HepG2 (cell line): ENCODE results near the gene LRRC8D. TPM values are rescaled to one million over a fixed set of nuclear protein-coding genes. Genes with fewer than 3 reads are reported as not detected.
A peak's percentile ranks its signal among the peaks of the same experiment; 100 is the strongest.

ENCODE experiments used
- CREB1 ChIP-seq, 2 experiments: fragments of 450-650 bp in 1 of 2; IDR thresholded peaks; 2 replicates each; pipeline ENCODE4 v1.6.1; 2016 to 2017; ENCODE audit warnings: control low read depth in 1 of 2, mild to moderate bottlenecking in 1 of 2, missing compliant biosample characterization in 1 of 2, missing genetic modification characterization in 1 of 2
- FOSL2 ChIP-seq: sonication (generic); formaldehyde crosslinking; IDR thresholded peaks from 2 replicates; pipeline ENCODE4 v1.4.0; 2020; ENCODE audit warnings: missing genetic modification reagents
- MED8 ChIP-seq: sonication (generic); formaldehyde crosslinking; IDR thresholded peaks from 2 replicates; pipeline ENCODE4 v1.8.1; 2023; ENCODE audit warnings: mild to moderate bottlenecking, missing genetic modification reagents; ENCODE audit not compliant: insufficient replicate concordance
- ZFP36L1 ChIP-seq: sonication (generic); formaldehyde crosslinking; IDR thresholded peaks from 2 replicates; pipeline ENCODE4 v1.8.0; 2022; ENCODE audit warnings: mild to moderate bottlenecking, missing genetic modification reagents, moderate library complexity
- ZNF232 ChIP-seq: sonication (generic); formaldehyde crosslinking; IDR thresholded peaks from 2 replicates; pipeline ENCODE4 v1.4.0; 2020; ENCODE audit warnings: missing genetic modification reagents, borderline replicate concordance
- ZNF264 ChIP-seq: sonication (generic); formaldehyde crosslinking; IDR thresholded peaks from 2 replicates; pipeline ENCODE4 v1.4.0; 2020; ENCODE audit warnings: missing genetic modification reagents
- ZNF501 ChIP-seq: sonication (generic); formaldehyde crosslinking; IDR thresholded peaks from 2 replicates; pipeline ENCODE4 v1.5.1; 2020; ENCODE audit warnings: mild to moderate bottlenecking, moderate library complexity, missing genetic modification reagents
- ZNF646 ChIP-seq: sonication (generic); formaldehyde crosslinking; IDR thresholded peaks from 2 replicates; pipeline ENCODE4 v1.9.0; 2021; ENCODE audit warnings: mild to moderate bottlenecking, missing genetic modification reagents
- ZSCAN5A ChIP-seq: sonication (generic); formaldehyde crosslinking; IDR thresholded peaks from 2 replicates; pipeline ENCODE4 v1.8.0; 2022; ENCODE audit warnings: mild to moderate bottlenecking, missing genetic modification reagents, borderline replicate concordance
- polyA plus RNA-seq, 8 experiments: library from polyadenylated mRNA; depleted of rRNA in 3 of 8; stranded (reverse) in 7 of 8; unstranded in 1 of 8; fragments of >200 nt; fragmentation: Illumina TruSeq in 4 of 8; extraction: Trizol in 4 of 8; gene quantifications; 2 replicates each; pipeline versions ENCODE4 v1.2.1 to v1.2.3, GENCODE V29; 2011 to 2016; ENCODE audit warnings: low read depth in 4 of 8, missing spikeins in 1 of 8, mixed read lengths in 1 of 8; ENCODE audit not compliant: insufficient read depth in 1 of 8
- total RNA-seq, 5 experiments: library from RNA; depleted of rRNA; stranded (reverse); fragments of >200 nt; fragmentation: Illumina TruSeq; extraction: Trizol; gene quantifications; 2 replicates each; pipeline ENCODE4 v1.2.3, GENCODE V29; 2016; ENCODE audit warnings: low read depth in 1 of 5

The LRRC8D gene
- total and polyA plus RNA-seq, 2 of the 13 experiments (the other 11 are each of a cell fraction or from before 2014, with no cell fraction given), result 29.9 to 45.5 TPM

GRCh38 chr1:89836252-89837035 lies 15.6 kb downstream of the LRRC8D start (continued):
- TF ChIP-seq ZNF646 (CRISPR knock-in tag), result no peak
- TF ChIP-seq ZNF501, result no peak
- peak; percentile 49; the same call in 1 of the 2 replicates for TF ChIP-seq FOSL2 (CRISPR knock-in tag)
- TF ChIP-seq MED8 (CRISPR knock-in tag), result no peak
- TF ChIP-seq ZNF232 (CRISPR knock-in tag), result no peak
- peak; percentile 38; the same call in 1 of the 2 replicates for TF ChIP-seq ZSCAN5A (CRISPR knock-in tag)
- TF ChIP-seq CREB1 (IDR thresholded peaks at IDR 0.05), result no peak
- peak; percentile 66 for TF ChIP-seq CREB1 (CRISPR knock-in tag; IDR thresholded peaks at IDR 0.05)
- no peak for TF ChIP-seq ZFP36L1 (CRISPR knock-in tag)
- TF ChIP-seq ZNF264 (CRISPR knock-in tag), result no peak
